ENCODE data around the gene PLEKHA6. TPM values are rescaled to one million over a fixed set of nuclear protein-coding genes. Genes with fewer than 3 reads are reported as not detected.

PLEKHA6 gene
- total and polyA plus RNA-seq, 5 experiments from 2014 or later = 0.02 to 2.0 (median 1.2) TPM; not detected in 2

GRCh38 chr1:204361781-204362180, 2.1 kb upstream of the PLEKHA6 start:
- peaks cover 11 to 16% (median 12%) of the 10 kb centered on the region in 4 donors for H3K4me1 Mint-ChIP-seq
- H3K4me3 Mint-ChIP-seq = peak overlapping the region in 2 of 10 donors; percentile 14 to 27
- POLR2A ChIA-PET = no interaction called here

GRCh38 chr1:204361341-204361771, 1.6 kb upstream of the PLEKHA6 start:
- peak overlapping the region in 1 of 10 donors; percentile 67 for H3K27ac Mint-ChIP-seq
- no peaks in the 10 kb centered on the region for H3K36me3 Mint-ChIP-seq
- no peaks in the 10 kb centered on the region for H3K9me3 Mint-ChIP-seq
- H3K4me1 Mint-ChIP-seq = peaks cover 11 to 16% (median 12%) of the 10 kb centered on the region in 4 donors
- ATAC-seq = no peak
- H3K27me3 Mint-ChIP-seq = peaks cover 0 to 16% (median 10%) of the 10 kb centered on the region in 5 donors
- no peak for DNase-seq
- H3K4me3 Mint-ChIP-seq = peak overlapping the region in 2 of 10 donors; percentile 15 to 27
- POLR2A ChIA-PET = interaction anchor here (0.6 kb wide), 1 partner anchor 198 kb away, joined by 5 read pairs; no protein-coding TSS in a partner anchor

More at GRCh38 chr1:204361781-204362180, 2.1 kb upstream of the PLEKHA6 start:
- H3K27me3 Mint-ChIP-seq = peaks cover 0 to 16% (median 10%) of the 10 kb centered on the region in 5 donors
- H3K36me3 Mint-ChIP-seq = no peaks in the 10 kb centered on the region
- ATAC-seq (no peak), DNase-seq (no peak)
- H3K27ac Mint-ChIP-seq = peak overlapping the region in 2 of 10 donors; percentile 66 to 67
- H3K9me3 Mint-ChIP-seq = no peaks in the 10 kb centered on the region

- Mint-ChIP-seq H3K27ac (no peak overlapping the region), H3K27me3 (peaks cover 0 to 11% (median 10%) of the 10 kb centered on the region in 5 donors), H3K36me3 (no peaks in the 10 kb centered on the region), H3K4me1 (peaks cover 10 to 16% (median 12%) of the 10 kb centered on the region in 4 donors), H3K4me3 (no peak overlapping the region), H3K9me3 (no peaks in the 10 kb centered on the region)
- ATAC-seq (no peak), DNase-seq (no peak)
- POLR2A ChIA-PET = no interaction called here
These were observed 585 bp upstream of the PLEKHA6 start for GRCh38 chr1:204360314-204360713.

GRCh38 chr1:204359131-204359473, 627 bp downstream of the PLEKHA6 start:
- H3K27me3 Mint-ChIP-seq = peaks cover 0 to 11% (median 10%) of the 10 kb centered on the region in 5 donors
- H3K36me3 Mint-ChIP-seq = no peaks in the 10 kb centered on the region
- ATAC-seq = no peak
- H3K27ac Mint-ChIP-seq = no peak overlapping the region
- no peaks in the 10 kb centered on the region for H3K9me3 Mint-ChIP-seq
- H3K4me1 Mint-ChIP-seq = peaks cover 10 to 16% (median 12%) of the 10 kb centered on the region in 4 donors
- DNase-seq = no peak
- H3K4me3 Mint-ChIP-seq = no peak overlapping the region
- POLR2A ChIA-PET = no interaction called here

GRCh38 chr1:204358605-204359004, 1.1 kb downstream of the PLEKHA6 start:
- Mint-ChIP-seq H3K9me3 (no peaks in the 10 kb centered on the region), H3K36me3 (no peaks in the 10 kb centered on the region), H3K27ac (no peak overlapping the region), H3K27me3 (peaks cover 0 to 11% (median 10%) of the 10 kb centered on the region in 5 donors), H3K4me1 (peaks cover 5 to 11% (median 7%) of the 10 kb centered on the region in 4 donors), H3K4me3 (no peak overlapping the region)
- ATAC-seq (no peak), DNase-seq (no peak)
- POLR2A ChIA-PET = no interaction called here

DNA sequence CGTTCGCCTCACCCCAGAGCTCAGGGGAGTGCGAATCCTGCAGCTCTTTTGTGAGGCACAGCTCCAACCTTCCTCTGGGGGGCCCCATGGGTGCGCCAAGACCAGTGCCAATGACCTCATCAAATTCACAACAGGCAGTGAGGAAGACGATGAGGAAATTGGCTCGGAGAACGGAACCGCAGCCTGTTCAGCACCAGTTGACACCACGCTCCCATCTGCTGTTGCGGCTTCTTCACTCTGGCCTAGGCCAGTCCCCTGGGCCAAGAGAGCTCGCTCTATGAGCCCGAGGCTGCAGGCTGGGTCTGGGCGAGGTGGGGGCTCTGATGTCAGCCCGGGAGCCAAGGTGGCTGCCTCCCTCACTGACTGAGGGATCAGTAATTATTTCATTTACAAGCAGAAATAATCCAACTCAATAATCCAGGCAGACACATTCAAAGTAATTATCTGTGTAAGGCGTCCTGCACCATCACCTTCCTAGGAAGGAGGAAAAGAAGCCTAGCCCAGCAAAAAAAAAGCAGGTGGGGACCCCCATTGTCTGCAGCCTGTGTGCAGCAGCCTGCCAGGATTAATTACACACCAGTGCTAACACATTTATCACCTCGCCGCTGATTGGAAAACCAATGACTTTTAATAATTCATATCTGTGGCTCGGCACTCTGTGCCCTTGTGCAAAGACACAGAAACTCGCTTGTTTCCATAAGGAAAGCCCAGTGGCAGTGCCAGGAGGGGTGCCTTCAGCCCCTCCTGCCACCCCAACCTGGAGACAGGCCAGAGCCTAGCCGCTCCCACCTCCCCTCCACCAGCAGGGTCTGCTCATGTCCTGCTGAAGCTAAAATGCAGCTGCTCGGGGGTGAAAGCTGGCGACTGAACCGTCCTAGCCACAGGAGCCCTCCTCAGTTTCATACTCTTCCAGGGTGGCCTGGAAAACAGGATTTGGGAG, 1.9 kb downstream of the PLEKHA6 start:
- peak overlapping the region in 1 of 10 donors; percentile 24 for H3K27ac Mint-ChIP-seq
- POLR2A ChIA-PET = interaction anchor here (1.1 kb wide), 1 partner anchor 20 kb away, joined by 3 read pairs; no protein-coding TSS in a partner anchor
- H3K9me3 Mint-ChIP-seq = no peaks in the 10 kb centered on the region
- no peaks in the 10 kb centered on the region for H3K36me3 Mint-ChIP-seq
- DNase-seq (no peak), ATAC-seq (no peak)
- no peak overlapping the region for H3K4me3 Mint-ChIP-seq
- H3K4me1 Mint-ChIP-seq = peaks cover 1 to 4% (median 3%) of the 10 kb centered on the region in 4 donors
- H3K27me3 Mint-ChIP-seq = peaks cover 0 to 11% (median 10%) of the 10 kb centered on the region in 5 donors

DNA sequence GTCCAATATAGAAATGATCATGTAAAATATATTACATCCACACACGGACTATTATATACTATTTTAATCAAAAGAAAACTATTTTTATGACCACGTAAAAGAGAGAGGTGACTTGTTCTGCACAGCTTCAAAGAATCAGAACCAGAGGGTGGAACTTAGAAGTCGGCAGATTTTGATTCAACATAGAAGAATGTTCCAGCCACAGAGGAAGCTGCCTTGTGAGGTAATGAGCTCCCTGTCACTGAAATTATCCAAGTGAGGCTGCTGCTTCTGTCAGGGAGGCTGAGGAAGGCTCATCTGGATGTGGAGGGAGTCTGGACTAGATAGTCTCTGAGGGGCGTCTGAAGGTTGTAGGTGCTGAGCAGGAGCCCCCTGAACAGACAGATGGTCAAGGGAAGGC, 2.7 kb downstream of the PLEKHA6 start:
- ATAC-seq (no peak), DNase-seq (no peak)
- Mint-ChIP-seq H3K27me3 (peaks cover 0 to 11% (median 10%) of the 10 kb centered on the region in 5 donors), H3K27ac (peak overlapping the region in 1 of 10 donors; percentile 13), H3K9me3 (no peaks in the 10 kb centered on the region), H3K36me3 (no peaks in the 10 kb centered on the region), H3K4me1 (peaks cover 0 to 4% (median 0%) of the 10 kb centered on the region in 4 donors), H3K4me3 (no peak overlapping the region)
- POLR2A ChIA-PET = interaction anchor here (1.1 kb wide), 1 partner anchor 21 kb away, joined by 3 read pairs; no protein-coding TSS in a partner anchor

DNA sequence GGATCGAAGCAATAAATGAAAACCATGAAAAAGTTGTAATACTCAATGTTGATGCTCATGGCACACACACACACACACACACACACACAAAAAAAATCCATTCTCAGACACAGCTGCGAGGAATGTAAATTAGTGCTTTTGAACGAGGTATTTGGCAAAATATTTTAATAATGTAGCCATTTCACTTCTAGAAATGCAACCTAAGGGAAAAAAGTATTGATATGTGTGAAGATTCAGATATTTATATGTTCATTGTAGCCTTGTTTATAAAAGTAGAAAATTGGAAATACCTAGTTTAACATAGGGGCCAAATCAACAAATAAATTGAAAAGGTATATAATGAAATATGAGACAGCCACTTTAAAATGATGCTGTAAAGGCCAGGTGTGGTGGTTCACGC, 3.8 kb downstream of the PLEKHA6 start:
- Mint-ChIP-seq H3K4me1 (peaks cover 0 to 7% (median 3%) of the 10 kb centered on the region in 4 donors), H3K27ac (no peak overlapping the region), H3K9me3 (no peaks in the 10 kb centered on the region), H3K4me3 (no peak overlapping the region), H3K27me3 (peaks cover 0 to 11% (median 10%) of the 10 kb centered on the region in 5 donors), H3K36me3 (no peaks in the 10 kb centered on the region)
- ATAC-seq (no peak), DNase-seq (no peak)
- POLR2A ChIA-PET = no interaction called here

GRCh38 chr1:204354579-204354978, 5.2 kb downstream of the PLEKHA6 start:
- H3K9me3 Mint-ChIP-seq = no peaks in the 10 kb centered on the region
- POLR2A ChIA-PET = no interaction called here

DNA sequence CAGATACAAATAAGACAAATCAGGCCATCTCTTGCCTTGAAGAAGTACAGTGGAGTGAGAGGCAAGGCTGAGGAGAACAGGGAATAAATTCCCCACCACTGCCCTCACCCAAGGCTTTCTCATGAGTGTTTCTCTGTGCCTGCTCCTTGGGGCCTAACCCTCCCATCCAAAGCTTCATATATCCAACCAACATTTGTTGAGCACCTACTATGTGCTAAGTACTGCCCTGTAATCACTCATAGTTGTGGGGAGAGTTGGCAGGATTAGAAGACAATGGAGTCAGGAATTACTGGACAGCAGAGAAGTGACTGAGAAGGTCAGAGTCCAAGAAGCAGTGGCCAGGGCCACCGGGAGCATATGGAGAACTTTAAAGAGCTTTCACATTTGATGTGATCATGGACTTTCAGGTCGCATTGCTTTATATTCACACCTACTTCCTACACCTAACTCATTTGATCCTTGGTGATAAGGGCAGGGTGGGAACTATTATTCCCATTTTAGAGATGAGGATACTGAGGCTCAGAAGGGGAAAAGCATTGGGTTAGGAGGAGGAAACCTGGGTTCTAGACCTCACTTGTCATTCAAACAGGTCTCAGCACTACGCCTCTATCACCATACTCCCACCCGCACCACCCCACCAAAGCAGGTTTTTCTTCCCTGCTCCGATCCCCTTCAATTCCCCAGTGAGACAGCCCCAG, 6.4 kb downstream of the PLEKHA6 start:
- POLR2A ChIA-PET = no interaction called here
- DNase-seq (no peak), ATAC-seq (no peak)
- peaks cover 0 to 4% (median 0%) of the 10 kb centered on the region in 5 donors for H3K27me3 Mint-ChIP-seq
- H3K27ac Mint-ChIP-seq = no peak overlapping the region
- H3K36me3 Mint-ChIP-seq = no peaks in the 10 kb centered on the region
- H3K4me3 Mint-ChIP-seq = no peak overlapping the region
- H3K9me3 Mint-ChIP-seq = no peaks in the 10 kb centered on the region
- H3K4me1 Mint-ChIP-seq = peaks cover 0 to 5% (median 3%) of the 10 kb centered on the region in 4 donors

More at GRCh38 chr1:204354579-204354978, 5.2 kb downstream of the PLEKHA6 start:
- DNase-seq (no peak), ATAC-seq (no peak)
- Mint-ChIP-seq H3K27ac (no peak overlapping the region), H3K4me3 (no peak overlapping the region), H3K27me3 (peaks cover 0 to 10% (median 7%) of the 10 kb centered on the region in 5 donors), H3K36me3 (no peaks in the 10 kb centered on the region), H3K4me1 (peaks cover 0 to 5% (median 3%) of the 10 kb centered on the region in 4 donors)

DNA sequence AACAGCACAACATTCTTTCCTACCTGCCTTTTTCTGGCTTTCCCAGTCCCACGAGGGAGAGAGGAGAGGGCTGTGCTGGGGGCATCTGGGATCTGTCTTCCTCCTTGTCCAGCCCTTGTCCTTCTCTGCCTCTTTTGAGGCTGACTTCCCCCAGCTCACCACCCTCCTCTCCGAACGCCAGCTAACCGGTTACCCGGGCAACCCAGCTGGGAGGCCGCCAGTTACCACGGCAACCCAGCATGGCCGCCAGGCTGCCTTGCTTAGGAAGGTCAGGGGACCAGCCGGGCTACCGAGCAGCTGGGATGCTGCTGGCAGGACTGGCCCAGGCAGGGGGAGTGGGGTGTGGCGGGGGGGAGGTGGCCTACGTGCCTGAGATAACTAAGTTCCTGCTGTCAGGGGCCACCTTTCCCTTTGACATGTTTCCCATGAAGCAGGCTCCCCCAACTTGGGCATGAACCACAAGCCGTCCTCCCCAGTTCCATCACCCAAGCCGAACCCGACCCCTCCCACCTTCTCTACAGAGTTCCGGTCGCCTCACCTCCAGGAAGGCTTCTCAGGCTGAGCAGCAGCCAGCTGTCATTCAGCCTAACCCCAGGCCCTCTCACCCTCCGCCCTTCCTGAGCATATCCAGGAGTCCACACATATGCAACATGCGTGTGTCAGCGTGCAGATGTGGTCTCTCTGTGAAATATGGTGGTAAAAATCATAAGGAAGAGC, 8.7 kb downstream of the PLEKHA6 start:
- no peaks in the 10 kb centered on the region for H3K9me3 Mint-ChIP-seq
- no peak for ATAC-seq

DNA sequence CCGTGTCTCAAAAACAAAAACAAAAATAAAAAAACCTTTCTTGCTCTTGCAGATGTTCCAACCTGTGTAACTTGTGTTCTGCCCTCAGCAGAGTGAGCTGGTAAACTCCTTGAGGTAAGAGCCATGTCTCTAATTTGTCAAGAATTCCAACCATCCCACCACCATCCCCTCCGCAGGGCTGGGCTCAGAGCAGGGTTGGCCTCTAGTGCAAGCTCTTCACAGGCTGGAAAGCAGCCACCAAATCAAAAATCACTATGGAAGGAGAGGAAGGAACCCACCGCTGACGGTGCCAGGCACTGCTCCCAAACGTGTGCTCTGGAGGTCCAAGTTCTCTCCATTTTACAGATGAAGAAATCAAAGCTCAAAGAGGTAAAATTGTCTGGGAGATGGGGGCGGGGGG, 9.4 kb downstream of the PLEKHA6 start:
- Mint-ChIP-seq H3K4me3 (no peak overlapping the region), H3K9me3 (no peaks in the 10 kb centered on the region), H3K36me3 (no peaks in the 10 kb centered on the region), H3K27me3 (peaks cover 0 to 5% (median 0%) of the 10 kb centered on the region in 5 donors), H3K27ac (no peak overlapping the region), H3K4me1 (peaks cover 0 to 6% (median 3%) of the 10 kb centered on the region in 4 donors)
- POLR2A ChIA-PET = no interaction called here
- no peak for ATAC-seq
- DNase-seq = no peak

More for the DNA sequence above, 8.7 kb downstream of the PLEKHA6 start:
- H3K36me3 Mint-ChIP-seq = no peaks in the 10 kb centered on the region
- peaks cover 0 to 6% (median 3%) of the 10 kb centered on the region in 4 donors for H3K4me1 Mint-ChIP-seq
- peak overlapping the region in 1 of 10 donors; percentile 20 for H3K4me3 Mint-ChIP-seq
- POLR2A ChIA-PET = no interaction called here
- no peaks in the 10 kb centered on the region for H3K27me3 Mint-ChIP-seq
- peak in 1 of 10 donors; percentile 10 for DNase-seq
- H3K27ac Mint-ChIP-seq = no peak overlapping the region
